B cell (primary cell): Measurements from ENCODE around the gene VANGL2.

ENCODE experiments used
- CTCF ChIP-seq: fragments of 200-600 bp; IDR thresholded peaks from one replicate; pipeline ENCODE4 v1.8.0; 2022; ENCODE audit warnings: antibody characterized with exemption, mild to moderate bottlenecking
- EZH2 ChIP-seq: IDR thresholded peaks from 2 replicates; pipeline ENCODE4 v1.6.1; 2012; ENCODE audit warnings: borderline replicate concordance, low read depth, mild to moderate bottlenecking, moderate library complexity, low read length; ENCODE audit not compliant: insufficient read depth, poor library complexity, severe bottlenecking

GRCh38 chr1:160359559-160360226 lies 40.7 kb upstream of the VANGL2 start:
- no peak for TF ChIP-seq CTCF
- no peak for TF ChIP-seq EZH2
